ENCODE measurements around the gene PIGV. TPM values are rescaled to one million over a fixed set of nuclear protein-coding genes. Genes with fewer than 3 reads are reported as not detected.

The PIGV gene
- total RNA-seq, 4 donors from 2014 or later = 13.7 to 30.0 (median 15.5) TPM

GRCh38 chr1:26826261-26827105 lies 38.7 kb downstream of the PIGV start, which contains the start of gene ZDHHC18:
Gene ZDHHC18 (plus strand): TSS chr1:26826688. CDS start chr1:26826805, 117 bp downstream.
- 0% methylated on average over 1 to 2 of the region's 107 CpGs for WGBS, 2 donors (ENCODE audit: low coverage in 1 of 2)
- H3K36me3 ChIP-seq = peaks cover 0 to 2% of the 10 kb centered on the region in 2 donors
- TF ChIP-seq POLR2AphosphoS5 (IDR thresholded peaks at IDR 0.05) (no peak), POLR2A (IDR thresholded peaks at IDR 0.05) (peak; percentile 21 to 56), EP300 (IDR thresholded peaks at IDR 0.05) (no peak)
- TF ChIP-seq, protein P1, sequence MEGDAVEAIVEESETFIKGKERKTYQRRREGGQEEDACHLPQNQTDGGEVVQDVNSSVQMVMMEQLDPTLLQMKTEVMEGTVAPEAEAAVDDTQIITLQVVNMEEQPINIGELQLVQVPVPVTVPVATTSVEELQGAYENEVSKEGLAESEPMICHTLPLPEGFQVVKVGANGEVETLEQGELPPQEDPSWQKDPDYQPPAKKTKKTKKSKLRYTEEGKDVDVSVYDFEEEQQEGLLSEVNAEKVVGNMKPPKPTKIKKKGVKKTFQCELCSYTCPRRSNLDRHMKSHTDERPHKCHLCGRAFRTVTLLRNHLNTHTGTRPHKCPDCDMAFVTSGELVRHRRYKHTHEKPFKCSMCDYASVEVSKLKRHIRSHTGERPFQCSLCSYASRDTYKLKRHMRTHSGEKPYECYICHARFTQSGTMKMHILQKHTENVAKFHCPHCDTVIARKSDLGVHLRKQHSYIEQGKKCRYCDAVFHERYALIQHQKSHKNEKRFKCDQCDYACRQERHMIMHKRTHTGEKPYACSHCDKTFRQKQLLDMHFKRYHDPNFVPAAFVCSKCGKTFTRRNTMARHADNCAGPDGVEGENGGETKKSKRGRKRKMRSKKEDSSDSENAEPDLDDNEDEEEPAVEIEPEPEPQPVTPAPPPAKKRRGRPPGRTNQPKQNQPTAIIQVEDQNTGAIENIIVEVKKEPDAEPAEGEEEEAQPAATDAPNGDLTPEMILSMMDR (IDR thresholded peaks at IDR 0.05) = peak in 3 of 4 experiments; percentile 67 to 75 (median 71)
- H3K4me3 ChIP-seq = peak within 1 kb of the TSS; percentile 77 to 90
- peaks cover 0 to 41% (median 15%) of the 10 kb centered on the region in 3 donors for H3K4me1 ChIP-seq
- H3K9me3 ChIP-seq = no peaks in the 10 kb centered on the region
- H3K27me3 ChIP-seq = no peaks in the 10 kb centered on the region
- ATAC-seq = peak; percentile 95
- H3K27ac ChIP-seq = peak within 1 kb of the TSS; percentile 16 to 84 (median 82)

DNA sequence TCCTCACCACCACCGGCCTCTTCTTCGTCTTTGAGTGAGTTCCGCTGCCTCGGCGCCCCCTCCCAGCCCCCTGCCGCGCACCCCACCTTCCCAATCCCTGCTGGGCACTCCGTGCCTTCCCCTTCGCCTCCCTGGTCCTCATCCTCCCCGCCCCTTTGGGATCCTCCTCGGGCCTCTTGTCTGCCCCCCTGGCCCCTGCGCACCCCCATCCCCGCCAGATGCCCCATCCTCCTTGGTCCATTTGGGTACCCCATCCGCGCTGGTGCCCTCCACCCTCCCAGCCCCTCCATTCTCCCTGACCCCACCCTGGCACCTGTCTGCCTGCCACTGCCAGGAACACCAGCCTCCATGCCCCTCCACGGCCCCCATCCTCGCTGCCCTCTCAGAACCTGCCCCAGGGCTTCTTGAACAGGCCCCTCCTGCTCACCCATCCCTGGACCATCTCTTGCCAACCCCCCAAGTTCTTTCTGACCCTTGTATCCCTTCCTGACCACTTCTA lies 39.4 kb downstream of the PIGV start:
- Histone ChIP-seq H3K27ac (peak overlapping the region; percentile 9 to 84 (median 82)), H3K36me3 (peaks cover 0 to 8% of the 10 kb centered on the region in 2 donors), H3K9me3 (no peaks in the 10 kb centered on the region), H3K4me3 (peak overlapping the region; percentile 77 to 90), H3K4me1 (peaks cover 0 to 41% (median 15%) of the 10 kb centered on the region in 3 donors), H3K27me3 (no peaks in the 10 kb centered on the region)
- 0 to 5% methylated on average over 8 to 13 of the region's 17 CpGs for WGBS, 2 donors (ENCODE audit: low coverage in 1 of 2)
- TF ChIP-seq, protein P1 (IDR thresholded peaks at IDR 0.05) = no peak
- TF ChIP-seq POLR2A (IDR thresholded peaks at IDR 0.05) (no peak), EP300 (IDR thresholded peaks at IDR 0.05) (no peak), POLR2AphosphoS5 (IDR thresholded peaks at IDR 0.05) (no peak)
- ATAC-seq = no peak

GRCh38 chr1:26827663-26828062 lies 39.9 kb downstream of the PIGV start:
- H3K27me3 ChIP-seq = no peaks in the 10 kb centered on the region
- peaks cover 0 to 41% (median 15%) of the 10 kb centered on the region in 3 donors for H3K4me1 ChIP-seq
- TF ChIP-seq POLR2A (IDR thresholded peaks at IDR 0.05) (no peak), EP300 (IDR thresholded peaks at IDR 0.05) (no peak), POLR2AphosphoS5 (IDR thresholded peaks at IDR 0.05) (no peak)
- TF ChIP-seq, protein P1 (IDR thresholded peaks at IDR 0.05) = no peak
- H3K4me3 ChIP-seq = peak overlapping the region; percentile 77 to 90
- ATAC-seq = no peak
- H3K27ac ChIP-seq = peak overlapping the region in 3 of 4 donors; percentile 81 to 84 (median 83)
- H3K9me3 ChIP-seq = no peaks in the 10 kb centered on the region
- H3K36me3 ChIP-seq = peaks cover 0 to 13% of the 10 kb centered on the region in 2 donors
- 19 to 32% methylated on average over 7 to 11 of the region's 11 CpGs for WGBS, 2 donors (ENCODE audit: low coverage in 1 of 2)

- no peaks in the 10 kb centered on the region for H3K27me3 ChIP-seq
- peak overlapping the region in 1 of 2 donors; percentile 90 for H3K4me3 ChIP-seq
- WGBS, 2 donors (ENCODE audit: low coverage in 1 of 2) = 20 to 63% methylated on average over 1 of the region's 4 CpGs
- H3K27ac ChIP-seq = peak overlapping the region in 3 of 4 donors; percentile 81 to 84 (median 83)
- no peaks in the 10 kb centered on the region for H3K9me3 ChIP-seq
- peaks cover 0 to 41% (median 15%) of the 10 kb centered on the region in 3 donors for H3K4me1 ChIP-seq
- no peak for ATAC-seq
- peaks cover 0 to 22% of the 10 kb centered on the region in 2 donors for H3K36me3 ChIP-seq
- TF ChIP-seq EP300 (IDR thresholded peaks at IDR 0.05) (no peak), POLR2A (IDR thresholded peaks at IDR 0.05) (no peak), POLR2AphosphoS5 (IDR thresholded peaks at IDR 0.05) (no peak)
These were observed 40.8 kb downstream of the PIGV start for GRCh38 chr1:26828411-26828991.
